Measurements from ENCODE around the gene ADAP1.

ADAP1 gene

GRCh38 chr7:938546-939185 lies 15.8 kb downstream of the ADAP1 start:
- Histone ChIP-seq H3K27me3 (ENCODE audit: insufficient read depth, low read length, poor library complexity) (no peaks in the 10 kb centered on the region), H3K36me3 (ENCODE audit: control insufficient read depth, insufficient read depth, low read length) (no peaks in the 10 kb centered on the region), H3K9ac (ENCODE audit: low read length) (no peak overlapping the region), H3K23ac (ENCODE audit: low read length) (no peak overlapping the region), H2BK15ac (replicated peaks; ENCODE audit: low read depth) (no peak overlapping the region), H2BK5ac (ENCODE audit: low read length) (no peak overlapping the region), H4K8ac (ENCODE audit: low read depth, low read length) (no peak overlapping the region), H3K4me3 (ENCODE audit: low read length) (no peak overlapping the region), H2AK5ac (ENCODE audit: low read length) (no peak overlapping the region), H3K79me1 (ENCODE audit: low read length) (no peaks in the 10 kb centered on the region), H3K4ac (ENCODE audit: low read depth, low read length) (no peak overlapping the region), H4K5ac (ENCODE audit: low read length) (no peak overlapping the region), H3K27ac (ENCODE audit: low read depth, low read length) (no peak overlapping the region), H2BK120ac (ENCODE audit: low read depth, low read length) (no peak overlapping the region), H3K56ac (ENCODE audit: low read length) (no peak overlapping the region), H3K79me2 (ENCODE audit: control insufficient read depth, insufficient read depth, low read length) (no peaks in the 10 kb centered on the region), H3K18ac (ENCODE audit: low read length) (no peak overlapping the region), H3K4me1 (ENCODE audit: control insufficient read depth, low read depth, low read length) (no peaks in the 10 kb centered on the region), H3K4me2 (ENCODE audit: low read length) (no peak overlapping the region)
- WGBS (ENCODE audit: extremely low coverage, insufficient coverage, low lambda C conversion rate): no CpG with 5 or more reads among the region's 27 CpGs
- DNase-seq: no peak

- Histone ChIP-seq H4K5ac (ENCODE audit: low read length) (no peak overlapping the region), H3K23ac (ENCODE audit: low read length) (no peak overlapping the region), H3K4me3 (ENCODE audit: low read length) (no peak overlapping the region), H3K79me2 (ENCODE audit: control insufficient read depth, insufficient read depth, low read length) (no peaks in the 10 kb centered on the region), H3K79me1 (ENCODE audit: low read length) (no peaks in the 10 kb centered on the region), H4K8ac (ENCODE audit: low read depth, low read length) (no peak overlapping the region), H2BK15ac (replicated peaks; ENCODE audit: low read depth) (no peak overlapping the region), H3K18ac (ENCODE audit: low read length) (no peak overlapping the region), H2BK5ac (ENCODE audit: low read length) (no peak overlapping the region), H3K4ac (ENCODE audit: low read depth, low read length) (no peak overlapping the region), H3K4me1 (ENCODE audit: control insufficient read depth, low read depth, low read length) (no peaks in the 10 kb centered on the region), H3K56ac (ENCODE audit: low read length) (no peak overlapping the region), H3K36me3 (ENCODE audit: control insufficient read depth, insufficient read depth, low read length) (no peaks in the 10 kb centered on the region), H2BK120ac (ENCODE audit: low read depth, low read length) (no peak overlapping the region), H3K27ac (ENCODE audit: low read depth, low read length) (no peak overlapping the region), H3K27me3 (ENCODE audit: insufficient read depth, low read length, poor library complexity) (no peaks in the 10 kb centered on the region), H3K9ac (ENCODE audit: low read length) (no peak overlapping the region), H3K4me2 (ENCODE audit: low read length) (no peak overlapping the region), H2AK5ac (ENCODE audit: low read length) (no peak overlapping the region)
- no CpG with 5 or more reads among the region's 16 CpGs for WGBS (ENCODE audit: extremely low coverage, insufficient coverage, low lambda C conversion rate)
- no peak for DNase-seq
Observed at GRCh38 chr7:937856-938484, 16.5 kb downstream of the ADAP1 start.

GRCh38 chr7:936386-937054 lies 18.0 kb downstream of the ADAP1 start:
- peak; percentile 50 for DNase-seq
- H3K56ac ChIP-seq (ENCODE audit: low read length): no peak overlapping the region
- H3K4me2 ChIP-seq (ENCODE audit: low read length): no peak overlapping the region
- H3K79me1 ChIP-seq (ENCODE audit: low read length): no peaks in the 10 kb centered on the region
- H2AK5ac ChIP-seq (ENCODE audit: low read length): no peak overlapping the region
- no peak overlapping the region for H3K23ac ChIP-seq (ENCODE audit: low read length)
- H4K8ac ChIP-seq (ENCODE audit: low read depth, low read length): no peak overlapping the region
- H3K18ac ChIP-seq (ENCODE audit: low read length): no peak overlapping the region
- no peaks in the 10 kb centered on the region for H3K4me1 ChIP-seq (ENCODE audit: control insufficient read depth, low read depth, low read length)
- H3K79me2 ChIP-seq (ENCODE audit: control insufficient read depth, insufficient read depth, low read length): no peaks in the 10 kb centered on the region
- no peak overlapping the region for H2BK120ac ChIP-seq (ENCODE audit: low read depth, low read length)
- no peak overlapping the region for H4K5ac ChIP-seq (ENCODE audit: low read length)
- H2BK15ac ChIP-seq (replicated peaks; ENCODE audit: low read depth): no peak overlapping the region
- no peak overlapping the region for H2BK5ac ChIP-seq (ENCODE audit: low read length)
- no peak overlapping the region for H3K9ac ChIP-seq (ENCODE audit: low read length)
- no peaks in the 10 kb centered on the region for H3K27me3 ChIP-seq (ENCODE audit: insufficient read depth, low read length, poor library complexity)
- H3K36me3 ChIP-seq (ENCODE audit: control insufficient read depth, insufficient read depth, low read length): no peaks in the 10 kb centered on the region
- H3K4me3 ChIP-seq (ENCODE audit: low read length): no peak overlapping the region
- no peak overlapping the region for H3K27ac ChIP-seq (ENCODE audit: low read depth, low read length)
- no peak overlapping the region for H3K4ac ChIP-seq (ENCODE audit: low read depth, low read length)
- no CpG with 5 or more reads among the region's 22 CpGs for WGBS (ENCODE audit: extremely low coverage, insufficient coverage, low lambda C conversion rate)

GRCh38 chr7:935874-936385 lies 18.6 kb downstream of the ADAP1 start:
- no peaks in the 10 kb centered on the region for H3K4me1 ChIP-seq (ENCODE audit: control insufficient read depth, low read depth, low read length)
- H4K8ac ChIP-seq (ENCODE audit: low read depth, low read length): no peak overlapping the region
- no peak overlapping the region for H2AK5ac ChIP-seq (ENCODE audit: low read length)
- WGBS (ENCODE audit: extremely low coverage, insufficient coverage, low lambda C conversion rate): no CpG with 5 or more reads among the region's 28 CpGs
- no peak overlapping the region for H3K9ac ChIP-seq (ENCODE audit: low read length)
- H3K27ac ChIP-seq (ENCODE audit: low read depth, low read length): no peak overlapping the region
- H2BK15ac ChIP-seq (replicated peaks; ENCODE audit: low read depth): no peak overlapping the region
- no peak overlapping the region for H4K5ac ChIP-seq (ENCODE audit: low read length)
- H3K36me3 ChIP-seq (ENCODE audit: control insufficient read depth, insufficient read depth, low read length): no peaks in the 10 kb centered on the region
- H3K79me1 ChIP-seq (ENCODE audit: low read length): no peaks in the 10 kb centered on the region
- no peak overlapping the region for H3K23ac ChIP-seq (ENCODE audit: low read length)
- H3K18ac ChIP-seq (ENCODE audit: low read length): no peak overlapping the region
- H3K79me2 ChIP-seq (ENCODE audit: control insufficient read depth, insufficient read depth, low read length): no peaks in the 10 kb centered on the region
- H3K4ac ChIP-seq (ENCODE audit: low read depth, low read length): no peak overlapping the region
- H2BK120ac ChIP-seq (ENCODE audit: low read depth, low read length): no peak overlapping the region
- no peaks in the 10 kb centered on the region for H3K27me3 ChIP-seq (ENCODE audit: insufficient read depth, low read length, poor library complexity)
- DNase-seq: no peak
- no peak overlapping the region for H3K4me3 ChIP-seq (ENCODE audit: low read length)
- H3K56ac ChIP-seq (ENCODE audit: low read length): no peak overlapping the region
- no peak overlapping the region for H3K4me2 ChIP-seq (ENCODE audit: low read length)
- H2BK5ac ChIP-seq (ENCODE audit: low read length): no peak overlapping the region

GRCh38 chr7:935164-935873 lies 19.2 kb downstream of the ADAP1 start:
- Histone ChIP-seq H2BK15ac (replicated peaks; ENCODE audit: low read depth) (no peak overlapping the region), H3K36me3 (ENCODE audit: control insufficient read depth, insufficient read depth, low read length) (no peaks in the 10 kb centered on the region), H3K4me2 (ENCODE audit: low read length) (no peak overlapping the region), H2BK120ac (ENCODE audit: low read depth, low read length) (no peak overlapping the region), H3K27ac (ENCODE audit: low read depth, low read length) (no peak overlapping the region), H3K27me3 (ENCODE audit: insufficient read depth, low read length, poor library complexity) (no peaks in the 10 kb centered on the region), H3K23ac (ENCODE audit: low read length) (no peak overlapping the region), H3K56ac (ENCODE audit: low read length) (no peak overlapping the region), H3K4me1 (ENCODE audit: control insufficient read depth, low read depth, low read length) (no peaks in the 10 kb centered on the region), H2AK5ac (ENCODE audit: low read length) (no peak overlapping the region), H4K8ac (ENCODE audit: low read depth, low read length) (no peak overlapping the region), H3K4me3 (ENCODE audit: low read length) (no peak overlapping the region), H3K79me1 (ENCODE audit: low read length) (no peaks in the 10 kb centered on the region), H4K5ac (ENCODE audit: low read length) (no peak overlapping the region), H3K18ac (ENCODE audit: low read length) (no peak overlapping the region), H2BK5ac (ENCODE audit: low read length) (no peak overlapping the region), H3K4ac (ENCODE audit: low read depth, low read length) (no peak overlapping the region), H3K9ac (ENCODE audit: low read length) (no peak overlapping the region), H3K79me2 (ENCODE audit: control insufficient read depth, insufficient read depth, low read length) (no peaks in the 10 kb centered on the region)
- DNase-seq: no peak
- WGBS (ENCODE audit: extremely low coverage, insufficient coverage, low lambda C conversion rate): no CpG with 5 or more reads among the region's 46 CpGs
